Frontal cortex (tissue), 1 donor: ENCODE measurements around the gene AFDN. TPM values are rescaled to one million over a fixed set of nuclear protein-coding genes. Genes with fewer than 3 reads are reported as not detected.

Experiments used
- total RNA-seq: library from RNA; depleted of rRNA; stranded (reverse); fragments of >200 nt; gene quantifications from one replicate; pipeline ENCODE4 v1.2.3, GENCODE V29; 2014

AFDN gene
- total RNA-seq, 1 donor from 2014 or later: 204 TPM

Other genes with a start within 250 kb of the AFDN start
- gene KIF25, start 170.8 kb downstream of the AFDN start, total RNA-seq: 0.41 TPM